ENCODE measurements around the gene EWSR1. TPM values are rescaled to one million over a fixed set of nuclear protein-coding genes. Genes with fewer than 3 reads are reported as not detected.
"Not testable (repeated sequence)": the region's sequence is repeated elsewhere in the genome, so short reads cannot be mapped to it uniquely, and the experiment has no call there.

EWSR1 gene
- total and polyA plus RNA-seq, 9 donors: 111 to 207 (median 177) TPM

DNA sequence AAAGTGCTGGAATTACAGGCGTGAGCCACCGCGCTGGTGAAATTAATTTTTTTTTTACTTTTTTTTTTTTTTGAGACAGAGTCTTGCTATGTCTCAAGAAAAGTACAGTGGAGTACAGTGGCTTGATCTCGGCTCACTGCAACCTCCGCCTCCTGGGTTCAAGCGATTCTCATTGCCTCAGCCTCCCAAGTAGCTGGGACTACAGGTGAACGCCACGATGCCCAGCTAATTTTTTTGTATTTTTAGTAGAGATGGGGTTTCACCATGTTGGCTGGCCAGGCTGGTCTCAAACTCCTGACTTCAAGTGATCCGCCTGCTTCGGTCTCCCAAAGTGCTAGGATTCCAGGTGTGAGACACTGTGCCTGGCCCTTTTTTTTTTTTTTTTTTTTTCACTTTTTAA lies 20.2 kb upstream of the EWSR1 start:
- not testable (repeated sequence) for H3K27ac ChIP-seq (ENCODE audit: low read length); H3K36me3 ChIP-seq (ENCODE audit: control insufficient read depth, insufficient read depth, low read length); H3K4me1 ChIP-seq (ENCODE audit: control insufficient read depth, insufficient read depth, low read length); H3K9me3 ChIP-seq (replicated peaks; ENCODE audit: control insufficient read depth, low read depth, low read length); H3K27me3 ChIP-seq (ENCODE audit: control insufficient read depth, insufficient read depth, low read length); H3K4me3 ChIP-seq (ENCODE audit: low read length); DNase-seq
- 95% methylated on average over 3 of the region's 10 CpGs for WGBS (ENCODE audit: insufficient coverage)

DNA sequence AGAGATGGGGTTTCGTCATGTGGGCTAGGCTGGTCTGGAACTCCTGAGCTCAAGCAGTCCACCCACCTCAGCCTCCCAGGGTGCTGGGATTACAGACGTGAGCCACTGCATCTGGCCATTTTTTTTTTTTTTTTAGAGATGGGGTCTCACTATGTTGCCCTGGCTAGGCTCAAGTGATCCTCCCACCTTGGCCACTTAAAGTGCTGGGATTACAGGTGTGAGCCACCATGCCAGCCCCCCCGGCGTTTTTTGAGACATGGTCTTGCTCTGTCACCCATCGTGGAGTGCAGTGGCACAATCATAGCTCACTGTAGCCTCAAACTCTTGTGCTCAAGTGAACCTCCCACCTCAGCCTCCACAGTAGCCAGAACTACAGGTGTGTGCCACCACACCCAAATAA lies 16.8 kb upstream of the EWSR1 start:
- Histone ChIP-seq H3K4me3 (ENCODE audit: low read length) (no peak overlapping the region), H3K9me3 (replicated peaks; ENCODE audit: control insufficient read depth, low read depth, low read length) (no peaks in the 10 kb centered on the region), H3K4me1 (ENCODE audit: control insufficient read depth, insufficient read depth, low read length) (no peaks in the 10 kb centered on the region), H3K36me3 (ENCODE audit: control insufficient read depth, insufficient read depth, low read length) (no peaks in the 10 kb centered on the region), H3K27ac (ENCODE audit: low read length) (no peak overlapping the region), H3K27me3 (ENCODE audit: control insufficient read depth, insufficient read depth, low read length) (no peaks in the 10 kb centered on the region)
- DNase-seq: no peak
- WGBS (ENCODE audit: insufficient coverage): 83% methylated on average over 2 of the region's 5 CpGs

DNA sequence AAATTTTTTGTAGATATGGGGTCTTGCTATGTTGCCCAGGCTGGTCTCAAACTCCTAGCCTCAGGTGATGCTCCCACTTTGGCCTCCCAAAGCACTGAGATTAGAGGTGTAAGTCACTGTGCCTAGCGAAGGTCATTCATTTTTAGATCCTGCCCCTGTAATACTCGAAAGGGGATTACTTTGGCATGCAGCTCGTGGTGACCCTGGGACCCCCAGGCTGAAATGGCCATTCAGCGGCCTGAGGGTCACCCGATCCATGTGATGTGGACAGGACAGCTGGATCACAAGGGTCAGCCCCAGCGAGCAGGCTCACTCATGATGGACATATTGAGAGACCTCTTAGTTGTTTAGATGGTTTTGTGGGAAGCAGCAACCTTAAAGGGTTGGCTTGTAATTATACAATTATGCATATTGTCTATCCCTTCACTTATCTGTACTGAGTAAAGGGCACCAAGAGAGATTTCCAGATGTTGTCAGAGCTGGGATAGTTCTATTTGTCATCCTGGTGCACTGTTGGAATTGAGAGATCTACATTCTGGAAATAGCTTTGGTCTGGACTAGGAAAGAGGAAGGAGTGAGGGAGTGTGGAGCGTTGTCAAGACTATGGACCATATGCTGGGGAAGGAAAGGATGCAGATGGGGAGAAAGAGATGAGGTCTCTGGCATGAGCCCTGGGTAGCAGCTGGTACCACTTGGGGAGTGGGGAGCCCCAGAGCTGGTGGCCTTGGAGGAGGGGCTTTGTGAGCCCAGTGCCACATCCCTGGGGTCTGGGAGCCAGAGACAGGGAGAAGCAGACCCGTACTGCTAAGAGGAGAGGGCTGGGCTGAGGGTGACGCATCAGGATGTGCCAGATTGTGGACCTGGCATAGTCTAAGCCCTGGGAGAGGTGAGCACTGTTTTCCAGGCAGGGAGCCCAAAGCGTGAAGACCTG lies 15.8 kb upstream of the EWSR1 start:
- no peak overlapping the region for H3K27ac ChIP-seq (ENCODE audit: low read length)
- H3K27me3 ChIP-seq (ENCODE audit: control insufficient read depth, insufficient read depth, low read length): no peaks in the 10 kb centered on the region
- peaks cover 3% of the 10 kb centered on the region for H3K36me3 ChIP-seq (ENCODE audit: control insufficient read depth, insufficient read depth, low read length)
- WGBS (ENCODE audit: insufficient coverage): 77% methylated on average over 9 of the region's 10 CpGs
- no peak overlapping the region for H3K4me3 ChIP-seq (ENCODE audit: low read length)
- H3K4me1 ChIP-seq (ENCODE audit: control insufficient read depth, insufficient read depth, low read length): no peaks in the 10 kb centered on the region
- H3K9me3 ChIP-seq (replicated peaks; ENCODE audit: control insufficient read depth, low read depth, low read length): no peaks in the 10 kb centered on the region
- no peak for DNase-seq

DNA sequence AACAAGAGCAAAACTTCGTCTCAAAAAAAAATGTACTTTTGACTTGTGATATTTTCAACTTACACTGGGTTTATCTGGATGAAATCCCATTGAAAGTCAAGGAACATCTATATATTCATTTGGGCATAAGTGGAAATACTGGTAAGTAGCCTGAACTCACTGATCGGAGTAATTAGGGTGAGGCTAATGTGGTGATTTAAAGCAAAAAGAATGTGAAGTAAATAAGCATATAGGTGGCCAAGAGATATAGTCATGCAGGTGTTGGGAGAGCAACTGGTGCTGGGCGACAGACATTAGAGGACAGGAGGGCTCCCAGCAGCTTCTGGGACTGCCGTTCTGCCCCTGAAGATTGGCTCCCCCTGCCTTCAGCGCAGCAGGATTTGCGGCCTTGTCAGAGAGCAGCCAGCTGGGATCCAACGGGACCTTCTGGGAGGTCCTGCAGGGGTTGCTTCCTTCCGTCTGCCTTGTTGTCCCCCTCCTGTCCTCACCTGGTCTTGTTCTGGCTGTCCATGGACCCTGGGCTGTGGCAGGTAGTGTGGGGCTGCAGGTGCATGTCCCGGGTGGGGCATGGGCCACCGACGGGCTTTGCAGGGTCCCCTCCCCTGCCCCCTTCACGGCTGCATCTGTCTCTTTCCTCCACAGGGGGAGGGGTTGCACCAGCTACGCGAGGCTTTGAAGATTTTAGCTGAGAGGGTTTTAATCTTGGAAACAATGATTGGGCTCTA lies 14.3 kb upstream of the EWSR1 start:
- Histone ChIP-seq H3K36me3 (ENCODE audit: control insufficient read depth, insufficient read depth, low read length) (peaks cover 10% of the 10 kb centered on the region), H3K4me3 (ENCODE audit: low read length) (no peak overlapping the region), H3K4me1 (ENCODE audit: control insufficient read depth, insufficient read depth, low read length) (no peaks in the 10 kb centered on the region), H3K27me3 (ENCODE audit: control insufficient read depth, insufficient read depth, low read length) (no peaks in the 10 kb centered on the region), H3K27ac (ENCODE audit: low read length) (no peak overlapping the region), H3K9me3 (replicated peaks; ENCODE audit: control insufficient read depth, low read depth, low read length) (no peaks in the 10 kb centered on the region)
- DNase-seq: no peak
- WGBS (ENCODE audit: insufficient coverage): 67% methylated on average over 7 of the region's 14 CpGs

DNA sequence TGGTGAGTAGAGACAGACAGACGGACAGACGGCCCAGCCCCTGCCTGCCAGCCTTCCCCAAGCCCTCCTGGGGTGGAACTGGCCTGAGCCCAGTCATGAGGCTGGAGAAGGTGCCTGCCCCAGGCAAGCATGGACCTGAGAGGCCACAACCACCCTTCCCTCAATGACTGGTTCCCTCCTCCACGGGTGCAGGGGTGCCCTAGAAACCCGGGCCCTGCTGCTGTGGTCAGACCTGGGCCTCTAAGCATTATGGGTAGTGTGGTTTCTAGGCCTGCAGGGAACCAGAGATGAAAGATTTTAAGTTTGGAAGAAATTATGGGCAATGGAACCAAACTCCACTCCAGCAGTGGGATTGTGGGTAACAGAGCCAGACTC lies 13.8 kb upstream of the EWSR1 start:
- Histone ChIP-seq H3K36me3 (ENCODE audit: control insufficient read depth, insufficient read depth, low read length) (peaks cover 16% of the 10 kb centered on the region), H3K27ac (ENCODE audit: low read length) (no peak overlapping the region), H3K4me1 (ENCODE audit: control insufficient read depth, insufficient read depth, low read length) (no peaks in the 10 kb centered on the region), H3K4me3 (ENCODE audit: low read length) (no peak overlapping the region), H3K9me3 (replicated peaks; ENCODE audit: control insufficient read depth, low read depth, low read length) (no peaks in the 10 kb centered on the region), H3K27me3 (ENCODE audit: control insufficient read depth, insufficient read depth, low read length) (no peaks in the 10 kb centered on the region)
- WGBS (ENCODE audit: insufficient coverage): 54% methylated on average over 2 of the region's 4 CpGs
- DNase-seq: no peak

DNA sequence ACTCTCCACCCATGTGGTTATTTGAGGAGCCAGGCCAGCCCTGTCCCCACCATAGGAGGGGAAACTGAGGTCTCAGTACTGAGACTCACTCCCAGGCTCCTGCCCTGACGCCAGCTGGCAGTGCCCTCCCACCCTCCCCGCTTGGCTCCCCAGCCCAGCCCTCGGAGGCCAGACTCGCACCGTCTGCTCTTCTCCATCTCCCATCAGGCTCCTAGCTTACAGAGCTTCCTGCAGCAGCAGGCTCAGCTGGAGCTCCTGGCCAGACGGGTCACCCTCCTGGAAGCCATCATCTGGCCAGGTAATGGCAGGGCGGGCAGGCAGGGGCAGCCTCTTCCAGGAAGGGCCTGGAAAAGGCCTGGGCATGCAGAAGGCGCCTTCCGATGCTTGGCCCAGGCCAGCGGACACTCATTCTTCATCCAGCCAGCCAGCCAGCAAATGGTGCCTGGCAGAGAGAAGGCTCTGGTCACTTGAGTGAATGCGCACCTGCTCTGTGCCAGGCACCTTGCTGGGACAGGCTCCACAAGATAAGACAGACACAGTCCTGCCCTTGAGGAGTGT lies 12.9 kb upstream of the EWSR1 start:
- no peak for DNase-seq
- H3K36me3 ChIP-seq (ENCODE audit: control insufficient read depth, insufficient read depth, low read length): peaks cover 24% of the 10 kb centered on the region
- no peaks in the 10 kb centered on the region for H3K9me3 ChIP-seq (replicated peaks; ENCODE audit: control insufficient read depth, low read depth, low read length)
- no peaks in the 10 kb centered on the region for H3K27me3 ChIP-seq (ENCODE audit: control insufficient read depth, insufficient read depth, low read length)
- no peak overlapping the region for H3K4me3 ChIP-seq (ENCODE audit: low read length)
- H3K27ac ChIP-seq (ENCODE audit: low read length): no peak overlapping the region
- no peaks in the 10 kb centered on the region for H3K4me1 ChIP-seq (ENCODE audit: control insufficient read depth, insufficient read depth, low read length)
- 92% methylated on average over 10 of the region's 11 CpGs for WGBS (ENCODE audit: insufficient coverage)

DNA sequence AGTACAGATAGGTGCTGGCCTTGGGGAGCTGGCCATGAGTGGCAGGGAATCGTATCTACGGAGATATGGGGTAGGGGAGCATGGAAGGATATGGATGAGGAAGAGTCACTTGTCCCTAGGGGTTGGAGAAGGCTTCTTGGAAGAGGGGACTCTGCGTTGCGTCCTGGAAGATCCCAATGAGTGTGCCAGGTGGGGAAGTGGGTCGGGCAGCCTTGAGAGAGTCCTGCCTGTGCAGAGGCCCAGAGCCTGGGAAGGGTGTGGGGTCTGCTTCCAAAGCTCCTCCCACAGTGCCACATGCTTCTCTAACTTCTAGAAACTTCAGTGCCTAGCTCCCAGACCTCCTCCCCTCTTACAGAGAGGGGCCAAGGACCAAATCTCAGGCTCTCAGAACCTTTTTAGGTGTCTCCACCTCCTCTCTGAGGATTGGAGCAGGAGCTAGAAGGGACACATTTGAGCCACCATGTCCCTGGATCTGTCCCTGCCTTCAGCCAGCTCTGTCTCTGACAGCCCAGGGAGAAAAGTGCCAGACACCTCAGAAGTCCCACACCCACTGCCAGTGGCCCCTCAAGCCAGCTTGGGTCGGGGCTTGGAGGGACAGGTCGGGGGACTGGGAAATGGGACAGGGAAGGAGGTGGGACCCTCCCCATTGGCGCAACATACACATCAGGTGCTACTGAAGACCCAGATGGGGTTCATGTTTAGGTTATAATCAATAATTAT lies 11.3 kb upstream of the EWSR1 start:
- Histone ChIP-seq H3K9me3 (replicated peaks; ENCODE audit: control insufficient read depth, low read depth, low read length) (no peaks in the 10 kb centered on the region), H3K27me3 (ENCODE audit: control insufficient read depth, insufficient read depth, low read length) (no peaks in the 10 kb centered on the region), H3K4me3 (ENCODE audit: low read length) (no peak overlapping the region), H3K36me3 (ENCODE audit: control insufficient read depth, insufficient read depth, low read length) (peaks cover 30% of the 10 kb centered on the region), H3K27ac (ENCODE audit: low read length) (no peak overlapping the region), H3K4me1 (ENCODE audit: control insufficient read depth, insufficient read depth, low read length) (no peaks in the 10 kb centered on the region)
- no peak for DNase-seq
- 82% methylated on average over 2 of the region's 8 CpGs for WGBS (ENCODE audit: insufficient coverage)

DNA sequence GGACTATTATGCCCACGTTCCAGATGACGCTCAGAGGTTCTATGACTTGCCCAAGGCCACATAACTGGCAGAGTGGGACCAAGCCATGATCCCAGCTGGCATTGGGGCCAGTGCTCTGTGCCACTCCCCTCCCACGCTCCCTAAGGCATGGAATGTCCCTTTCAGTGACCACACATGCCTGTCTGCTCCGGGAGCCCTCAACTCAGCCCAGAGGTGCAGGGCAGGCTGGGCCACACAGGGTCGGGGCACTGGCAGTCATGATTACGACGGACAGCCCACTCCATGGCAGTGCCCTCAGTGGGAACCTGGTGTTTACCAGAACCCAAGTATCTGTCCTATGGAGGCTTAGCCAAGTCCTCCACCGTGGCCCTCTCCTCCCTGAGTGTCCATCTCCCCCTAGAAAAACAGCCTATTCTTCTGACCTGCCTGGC lies 10.3 kb upstream of the EWSR1 start:
- H3K27ac ChIP-seq (ENCODE audit: low read length): no peak overlapping the region
- WGBS (ENCODE audit: insufficient coverage): 71% methylated on average over 7 of the region's 8 CpGs
- H3K36me3 ChIP-seq (ENCODE audit: control insufficient read depth, insufficient read depth, low read length): peaks cover 30% of the 10 kb centered on the region
- DNase-seq: no peak
- H3K4me1 ChIP-seq (ENCODE audit: control insufficient read depth, insufficient read depth, low read length): no peaks in the 10 kb centered on the region
- H3K27me3 ChIP-seq (ENCODE audit: control insufficient read depth, insufficient read depth, low read length): no peaks in the 10 kb centered on the region
- H3K4me3 ChIP-seq (ENCODE audit: low read length): no peak overlapping the region
- H3K9me3 ChIP-seq (replicated peaks; ENCODE audit: control insufficient read depth, low read depth, low read length): no peaks in the 10 kb centered on the region

DNA sequence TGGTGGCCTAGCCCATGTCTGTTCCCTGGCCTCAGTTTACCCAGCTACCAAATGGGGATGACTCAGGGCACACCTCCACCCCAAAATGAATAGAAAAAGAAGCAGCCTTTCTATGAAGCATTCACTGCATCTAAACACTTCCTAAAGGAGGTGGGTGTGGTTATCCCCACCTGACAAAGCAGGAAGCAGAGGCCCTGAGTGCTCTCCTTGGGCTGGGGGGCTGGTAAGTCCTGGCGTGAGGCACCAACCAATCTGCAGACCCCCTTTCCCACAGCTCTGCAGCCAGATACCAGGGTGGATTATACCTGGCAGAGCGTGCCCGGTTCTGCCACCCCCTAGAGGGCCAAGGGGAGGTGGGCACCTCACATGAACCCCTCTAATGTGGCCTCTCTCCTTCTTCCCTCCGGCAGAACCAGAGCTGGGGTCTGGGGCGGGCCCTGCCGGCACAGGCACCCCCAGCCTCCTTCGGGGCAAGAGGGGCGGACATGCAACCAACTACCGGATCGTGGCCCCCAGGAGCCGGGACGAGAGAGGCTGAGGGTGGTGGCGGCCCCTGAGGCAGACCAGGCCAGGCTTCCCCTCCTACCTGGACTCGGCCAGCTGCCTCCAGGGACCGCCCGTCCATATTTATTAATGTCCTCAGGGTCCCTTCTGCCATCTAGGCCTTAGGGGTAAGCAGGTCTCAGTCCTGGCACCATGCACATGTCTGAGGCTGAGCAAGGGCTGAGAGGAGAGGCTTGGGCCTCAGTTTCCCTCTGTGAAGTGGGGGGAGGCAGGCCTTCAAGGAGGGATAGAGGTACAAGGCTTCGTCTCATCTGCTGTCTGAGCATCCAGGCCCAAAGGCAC lies 9.4 kb upstream of the EWSR1 start:
- DNase-seq: no peak

More for the DNA sequence above, 9.4 kb upstream of the EWSR1 start:
- no peaks in the 10 kb centered on the region for H3K4me1 ChIP-seq (ENCODE audit: control insufficient read depth, insufficient read depth, low read length)
- H3K27ac ChIP-seq (ENCODE audit: low read length): no peak overlapping the region
- no peaks in the 10 kb centered on the region for H3K27me3 ChIP-seq (ENCODE audit: control insufficient read depth, insufficient read depth, low read length)
- WGBS (ENCODE audit: insufficient coverage): 81% methylated on average over 12 of the region's 17 CpGs
- H3K36me3 ChIP-seq (ENCODE audit: control insufficient read depth, insufficient read depth, low read length): peaks cover 32% of the 10 kb centered on the region
- no peaks in the 10 kb centered on the region for H3K9me3 ChIP-seq (replicated peaks; ENCODE audit: control insufficient read depth, low read depth, low read length)
- H3K4me3 ChIP-seq (ENCODE audit: low read length): no peak overlapping the region

Data from muscle of leg (tissue), 11 donors.